ENCODE results near the gene NAA35.
"Not testable (repeated sequence)": the region's sequence is repeated elsewhere in the genome, so short reads cannot be mapped to it uniquely, and the experiment has no call there.

Gene NAA35

DNA sequence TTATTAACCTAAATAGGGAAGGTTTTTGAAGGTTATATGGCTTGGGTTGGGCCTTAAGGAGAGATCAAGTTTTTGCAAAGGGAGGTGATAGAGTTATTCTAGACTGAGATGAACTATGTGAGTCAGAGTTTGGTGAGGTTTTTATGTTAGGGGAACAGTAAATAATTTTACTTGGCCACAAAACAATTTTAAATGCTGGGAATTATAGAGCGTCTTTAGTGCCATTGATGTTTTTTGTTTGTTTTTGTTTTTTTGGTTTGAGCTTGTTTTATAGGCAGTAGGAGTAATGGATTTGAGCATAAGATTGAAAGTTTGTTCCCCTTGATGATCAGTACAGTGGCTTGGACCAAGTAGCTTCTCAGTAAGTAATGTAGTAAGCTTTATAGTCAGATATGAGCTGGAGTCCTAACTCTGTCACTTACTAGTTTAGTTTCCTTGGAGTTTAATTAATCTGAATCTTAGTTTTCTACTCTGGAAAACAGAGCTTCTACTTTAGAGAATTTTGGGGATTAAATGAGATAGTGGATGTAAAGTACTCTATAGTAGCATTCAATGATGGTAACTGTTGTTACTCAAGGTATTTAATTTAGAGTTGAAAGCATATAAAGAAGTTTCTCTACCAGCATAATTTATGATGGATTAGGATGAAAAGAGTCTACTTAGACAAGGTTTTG, 2.9 kb downstream of the NAA35 start:
- DNase-seq (ENCODE audit: low read depth in 4 of 4, low spot score in 1 of 4) = no peak

DNA sequence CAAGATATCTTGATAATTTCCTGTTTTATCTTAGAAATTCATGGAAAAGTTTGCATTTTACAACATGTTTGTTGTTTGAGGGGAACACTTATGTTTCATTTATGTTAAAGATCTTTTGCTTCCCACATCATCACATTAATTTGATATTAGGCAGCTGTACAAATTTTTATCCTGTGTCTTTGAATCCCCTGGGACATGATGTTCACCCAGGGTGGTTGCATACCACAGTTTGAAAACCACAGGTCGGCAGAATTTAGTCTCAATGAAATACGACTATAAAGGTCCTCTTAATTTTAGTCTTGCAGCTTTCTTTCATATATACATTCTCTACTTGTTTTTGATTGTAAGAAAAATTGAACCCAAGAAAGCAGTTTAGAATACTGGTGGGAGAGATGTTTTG, 3.7 kb downstream of the NAA35 start:
- no peak for DNase-seq (ENCODE audit: low read depth in 4 of 4, low spot score in 1 of 4)

DNA sequence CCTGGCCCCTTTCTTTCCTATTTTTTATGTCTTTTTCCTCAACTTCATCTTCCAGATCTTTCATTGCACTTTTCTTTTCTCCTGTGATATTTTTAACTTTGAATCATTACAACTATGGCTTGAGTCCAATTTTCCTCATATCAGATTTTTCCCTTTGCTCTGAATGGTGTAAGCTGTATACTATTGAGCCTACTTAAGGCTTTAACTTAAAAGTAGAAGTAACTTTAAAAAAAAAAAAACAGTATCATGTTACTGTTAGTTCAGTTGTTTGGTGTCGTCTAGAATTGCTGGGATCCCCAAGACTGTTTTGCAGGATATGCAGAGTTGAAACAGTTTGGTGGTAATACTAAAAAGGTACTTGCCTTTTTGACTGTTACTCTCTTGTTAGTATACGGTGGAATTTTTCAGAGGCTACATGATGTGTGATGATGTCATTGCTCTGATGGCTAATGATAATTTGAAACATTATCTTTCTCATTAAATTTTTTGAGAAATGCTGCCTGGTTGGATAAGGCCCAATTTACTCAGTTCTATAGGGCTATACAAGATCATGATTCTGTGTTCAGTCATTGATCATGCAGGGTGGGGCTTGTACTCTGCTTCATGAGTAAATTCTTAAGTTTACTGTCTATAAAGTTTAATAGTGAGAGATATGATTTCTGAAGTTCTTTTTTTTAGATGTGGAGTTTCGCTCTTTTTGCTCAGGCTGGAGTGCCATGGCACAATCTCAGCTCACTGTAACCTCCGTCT, 8.8 kb downstream of the NAA35 start:
- DNase-seq (ENCODE audit: low read depth in 4 of 4, low spot score in 1 of 4) = no peak

DNA sequence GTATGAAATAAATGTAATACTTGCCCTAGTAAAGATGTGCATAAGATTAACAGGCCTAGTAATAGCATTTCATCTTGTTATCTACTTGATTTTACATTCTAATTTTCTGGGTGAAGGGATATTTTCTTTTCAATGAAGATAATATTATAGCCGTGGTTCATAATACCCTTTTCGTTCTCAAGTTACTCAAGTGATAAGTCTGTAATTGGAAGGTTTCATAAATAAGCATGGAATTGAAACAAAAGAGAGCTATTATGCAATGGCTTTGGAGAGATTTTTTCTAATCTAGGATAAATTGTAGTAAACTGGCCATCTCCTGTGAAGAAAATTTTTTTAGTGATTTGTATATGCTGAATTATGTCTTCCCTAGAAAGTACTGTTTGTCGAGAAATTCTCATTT, 19.0 kb downstream of the NAA35 start:
- DNase-seq (ENCODE audit: low read depth in 4 of 4, low spot score in 1 of 4) = no peak

DNA sequence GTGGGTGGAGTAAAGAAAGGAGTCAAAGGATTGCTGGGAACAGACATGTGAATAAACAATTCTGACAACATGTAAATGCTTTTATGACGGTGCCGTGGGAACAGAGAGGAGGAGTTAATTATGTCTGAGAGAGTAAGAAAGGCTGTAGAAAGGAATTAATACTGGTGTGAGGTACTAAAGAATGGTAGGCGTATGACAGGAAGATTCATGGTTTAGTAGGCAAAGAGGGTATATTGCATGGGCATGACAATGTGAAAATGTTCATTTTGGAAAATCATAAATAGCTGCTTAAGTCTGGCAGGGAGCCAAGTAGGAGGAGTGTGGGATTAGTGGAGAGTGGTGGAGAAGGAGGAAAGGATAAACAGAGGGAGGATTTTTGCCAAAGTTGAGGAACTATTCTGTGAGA, 19.7 kb downstream of the NAA35 start:
- no peak for DNase-seq (ENCODE audit: low read depth in 4 of 4, low spot score in 1 of 4)

DNA sequence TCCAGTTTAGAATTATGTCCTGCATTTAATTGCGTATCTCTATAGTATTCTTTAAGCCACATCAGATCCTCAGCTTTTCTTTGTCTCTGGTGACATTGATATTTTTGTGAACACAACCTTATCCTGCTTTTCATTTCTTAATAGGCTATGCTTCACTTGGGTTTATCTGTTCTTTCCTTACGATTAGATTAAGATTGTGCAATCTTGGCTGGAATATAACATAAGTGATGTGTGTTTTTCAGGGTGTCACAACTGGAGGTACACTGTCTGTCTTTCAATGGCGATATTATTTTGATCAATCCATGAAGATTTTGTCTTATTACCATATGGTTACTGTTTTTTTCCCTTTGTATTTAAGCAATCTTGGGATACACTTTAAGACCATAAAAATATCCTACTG, 23.6 kb downstream of the NAA35 start:
- DNase-seq (ENCODE audit: low read depth in 4 of 4, low spot score in 1 of 4) = no peak

DNA sequence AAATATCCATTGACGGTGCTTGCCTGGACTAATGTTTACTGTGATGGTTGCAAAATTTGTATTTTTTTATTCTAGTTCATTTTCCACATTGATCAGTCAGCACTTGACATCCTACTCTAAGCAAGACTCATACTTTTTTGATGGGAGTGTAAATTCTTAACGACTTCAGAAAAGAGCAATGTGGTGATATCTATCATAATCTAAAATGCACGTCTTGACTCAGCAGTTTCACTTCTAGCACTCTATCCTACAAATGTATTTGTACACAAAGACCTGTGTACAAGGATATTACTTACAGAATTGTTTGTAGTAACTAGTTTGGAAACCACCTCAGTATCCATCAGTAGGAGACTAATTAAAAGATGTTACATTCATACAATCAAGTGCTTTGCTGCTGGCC, 24.0 kb downstream of the NAA35 start:
- DNase-seq (ENCODE audit: low read depth in 4 of 4, low spot score in 1 of 4) = no peak

DNA sequence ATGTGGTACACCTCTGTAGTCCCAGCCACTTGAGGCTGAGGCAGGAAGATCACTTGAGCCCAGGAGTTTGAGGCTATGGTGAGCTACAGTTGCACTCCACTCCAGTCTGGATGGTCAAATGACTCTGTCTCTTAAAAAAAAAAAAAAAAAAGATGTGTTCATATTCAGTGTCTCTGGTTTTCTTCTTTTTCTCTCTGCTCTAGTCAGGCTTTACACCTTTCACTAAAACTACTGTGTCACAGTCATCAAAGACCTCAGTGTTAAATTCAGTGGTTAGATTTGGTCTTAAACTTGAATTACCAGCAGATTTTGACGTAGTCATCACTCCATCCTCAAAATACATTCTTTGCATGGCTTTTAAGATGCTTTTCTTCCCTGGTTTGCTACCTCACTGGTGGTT, 28.8 kb downstream of the NAA35 start:
- DNase-seq (ENCODE audit: low read depth in 4 of 4, low spot score in 1 of 4) = no peak

DNA sequence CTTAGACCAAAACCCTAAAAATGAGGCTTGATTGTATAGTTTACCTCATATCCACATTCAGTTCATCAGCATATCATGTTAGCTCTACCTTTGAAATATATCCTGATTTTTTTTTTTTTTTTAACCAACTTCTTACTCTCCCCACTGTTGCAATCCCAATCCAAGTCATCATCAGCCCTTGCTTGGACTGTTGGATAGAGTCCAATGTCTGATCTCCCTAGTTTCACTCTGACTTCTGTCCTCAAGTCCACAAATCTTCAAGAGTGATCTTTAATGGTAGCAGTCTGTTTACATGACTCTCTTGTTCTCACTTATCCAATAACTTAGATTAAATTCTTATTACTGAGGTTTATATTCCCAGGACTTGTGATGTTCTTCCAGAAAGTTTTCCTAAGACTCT, 30.8 kb downstream of the NAA35 start:
- DNase-seq (ENCODE audit: low read depth in 4 of 4, low spot score in 1 of 4) = no peak

DNA sequence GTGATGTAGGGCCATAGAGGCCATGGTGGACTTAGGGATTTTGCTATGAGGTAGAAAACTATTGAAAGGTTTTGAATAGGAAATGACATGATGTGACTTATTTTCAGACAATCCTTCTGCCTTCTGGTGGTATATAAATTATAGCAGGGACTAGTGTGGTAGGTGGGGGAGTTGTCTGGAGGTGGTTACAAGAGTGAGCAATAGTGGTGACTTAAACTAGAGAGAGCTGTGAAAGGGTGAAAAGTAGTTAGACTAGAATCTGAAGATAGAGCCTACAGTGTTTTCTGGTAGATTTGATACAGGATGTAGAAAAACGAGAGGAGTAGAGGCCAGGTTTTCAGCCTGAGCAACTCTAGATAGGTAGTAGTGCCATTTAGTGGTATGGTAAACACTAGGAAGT, 32.3 kb downstream of the NAA35 start:
- no peak for DNase-seq (ENCODE audit: low read depth in 4 of 4, low spot score in 1 of 4)

DNA sequence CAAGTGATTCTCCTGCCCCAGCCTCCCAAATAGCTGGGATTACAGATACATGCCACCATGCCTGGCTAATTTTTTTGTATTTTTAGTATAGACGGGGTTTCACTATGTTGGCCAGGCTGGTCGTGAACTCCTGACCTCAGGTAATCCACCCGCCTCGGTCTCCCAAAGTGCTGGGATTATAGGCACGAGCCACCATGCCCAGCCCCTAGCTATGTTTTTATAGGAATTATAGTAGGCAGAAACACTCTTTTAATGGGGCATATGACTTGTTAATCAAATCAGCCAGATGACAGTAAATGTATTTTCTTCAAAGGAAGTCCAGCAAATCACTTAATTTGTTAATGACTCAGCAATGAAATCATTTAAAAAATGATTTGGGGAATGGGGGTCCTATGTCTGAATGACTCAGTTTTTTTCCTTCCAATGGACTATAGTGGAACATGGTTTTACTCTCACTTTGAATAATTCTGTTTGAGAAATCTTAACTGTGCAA, 33.2 kb downstream of the NAA35 start:
- not testable (repeated sequence) for DNase-seq (ENCODE audit: low read depth in 4 of 4, low spot score in 1 of 4)

DNA sequence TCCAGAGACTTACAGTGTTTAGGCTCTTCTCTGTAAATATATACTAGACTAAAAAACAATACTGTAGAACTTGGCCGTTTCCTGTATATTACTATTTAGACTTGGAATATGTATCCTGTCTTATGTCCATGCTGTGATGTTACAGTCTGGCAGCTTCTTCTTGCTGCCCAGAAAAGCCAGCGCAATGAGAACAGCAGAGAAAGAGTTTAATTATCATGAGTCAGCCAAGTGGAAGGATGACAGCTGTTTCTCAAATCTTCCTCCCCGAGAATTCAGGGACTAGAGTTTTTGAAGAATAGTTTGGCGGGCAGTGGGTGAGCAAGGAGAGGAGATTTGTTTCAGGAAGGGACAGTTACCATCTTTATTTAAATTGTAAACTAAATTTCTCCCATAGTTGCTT, 37.5 kb downstream of the NAA35 start:
- no peak for DNase-seq (ENCODE audit: low read depth in 4 of 4, low spot score in 1 of 4)

DNA sequence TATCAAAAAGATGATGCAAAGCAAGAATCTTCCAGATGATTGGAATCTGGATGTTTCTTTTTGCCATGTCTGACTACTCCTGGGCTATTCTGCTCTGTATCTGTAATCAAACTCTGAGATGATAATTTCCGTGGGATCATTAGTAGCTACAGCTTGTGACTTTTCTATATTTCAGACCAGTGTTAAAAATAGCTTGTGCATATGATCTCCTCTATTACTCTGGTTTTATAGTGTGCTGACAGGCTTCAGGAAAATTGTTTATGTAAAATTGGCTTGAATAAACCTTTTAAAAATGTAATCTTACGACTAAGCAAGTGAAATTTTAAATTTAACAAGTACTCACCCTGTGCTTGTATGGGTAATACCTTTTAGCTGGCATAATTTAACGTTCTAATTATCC, 40.4 kb downstream of the NAA35 start:
- DNase-seq (ENCODE audit: low read depth in 4 of 4, low spot score in 1 of 4) = no peak

DNA sequence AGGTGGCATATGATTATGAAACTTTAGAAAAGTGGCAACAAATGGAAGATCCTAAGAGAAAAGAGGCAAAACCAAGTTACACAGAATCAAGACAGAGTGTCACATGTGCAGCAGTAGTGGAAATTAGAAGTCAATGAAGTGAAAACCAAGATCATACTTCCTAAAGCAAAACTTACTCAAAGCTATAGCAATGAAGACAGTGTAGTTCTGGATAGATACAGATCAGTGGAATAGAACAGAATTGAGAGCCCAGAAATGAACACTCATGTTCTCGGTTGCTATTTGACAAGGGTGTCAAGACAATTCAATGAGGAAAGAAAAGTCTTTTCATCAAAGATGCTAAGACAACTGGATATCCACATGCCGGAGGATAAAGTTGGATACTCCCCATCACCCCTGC, 43.5 kb downstream of the NAA35 start:
- no peak for DNase-seq (ENCODE audit: low read depth in 4 of 4, low spot score in 1 of 4)

DNA sequence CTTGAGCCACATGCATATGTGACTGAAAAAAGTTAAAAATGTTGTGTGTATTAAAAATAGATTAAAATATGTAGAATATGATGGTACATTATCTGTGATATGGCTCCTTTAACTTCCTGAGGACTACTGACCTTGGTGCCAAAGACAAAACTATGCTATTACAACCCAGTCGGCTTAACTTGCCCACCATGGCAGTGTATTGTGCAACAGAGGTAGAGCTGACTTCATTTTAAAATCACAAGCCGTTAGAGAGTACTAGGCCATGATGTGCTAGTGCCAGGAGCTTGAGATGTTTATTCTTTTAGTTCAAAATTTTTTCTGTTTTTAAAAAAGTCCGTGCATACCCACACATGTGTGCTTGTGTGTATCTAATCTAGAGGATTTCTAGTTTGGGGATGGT, 46.3 kb downstream of the NAA35 start:
- no peak for DNase-seq (ENCODE audit: low read depth in 4 of 4, low spot score in 1 of 4)

DNA sequence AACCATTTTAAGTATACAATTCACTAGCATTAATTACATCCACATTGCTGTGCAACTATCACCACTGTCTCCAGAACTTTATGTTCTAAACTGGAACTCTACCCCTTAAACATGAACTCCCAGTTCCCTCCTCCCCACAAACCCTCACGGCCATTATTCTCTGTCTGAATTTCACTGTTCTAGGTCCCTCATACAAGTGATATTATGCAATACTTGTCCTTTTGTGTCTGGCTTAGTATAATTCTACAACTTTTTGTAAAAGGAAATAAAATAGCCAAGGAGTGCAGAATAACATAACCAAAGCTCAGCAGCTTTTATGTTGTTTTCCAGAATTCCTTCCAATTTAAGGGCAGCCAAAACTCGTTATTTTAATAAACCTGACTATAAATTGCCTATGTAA, 53.2 kb downstream of the NAA35 start:
- no peak for DNase-seq (ENCODE audit: low read depth in 4 of 4, low spot score in 1 of 4)

DNA sequence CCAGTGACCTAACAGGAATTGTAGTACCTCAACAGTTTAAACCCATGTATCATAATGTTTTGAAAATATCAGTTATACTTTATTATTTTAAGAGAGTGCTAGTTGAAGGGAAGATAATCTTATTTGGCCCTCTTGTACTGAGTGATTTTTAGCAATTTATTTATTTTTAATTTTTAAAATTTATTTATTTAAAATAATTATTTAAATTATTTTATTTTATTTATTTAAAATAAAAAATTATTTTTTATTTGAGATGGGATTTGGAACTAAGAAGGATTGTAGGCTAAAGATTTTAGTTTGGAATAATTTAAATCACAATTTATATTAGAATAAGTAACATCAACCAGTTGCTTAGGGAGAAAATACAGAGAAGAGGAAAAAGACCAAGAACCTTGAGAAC, 54.2 kb downstream of the NAA35 start:
- no peak for DNase-seq (ENCODE audit: low read depth in 4 of 4, low spot score in 1 of 4)

DNA sequence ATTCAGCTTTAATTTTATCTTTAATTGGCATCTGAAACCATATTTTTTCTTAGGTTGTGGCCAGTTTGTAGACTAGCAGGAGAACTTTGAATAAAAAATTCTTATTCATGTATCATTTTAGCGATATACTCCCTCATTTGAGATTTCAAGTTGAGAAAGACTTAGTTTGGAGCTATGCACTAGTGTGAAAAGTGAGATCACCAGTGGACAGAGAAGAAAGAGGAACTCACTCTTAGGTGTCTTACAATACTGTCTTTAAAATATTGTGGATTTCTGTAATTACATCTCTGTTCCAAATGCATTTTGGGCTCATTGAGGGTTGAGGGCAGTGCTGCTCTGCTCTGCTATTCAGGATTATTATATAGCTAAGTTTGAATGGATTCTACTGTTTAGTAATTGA, 54.7 kb downstream of the NAA35 start:
- DNase-seq (ENCODE audit: low read depth in 4 of 4, low spot score in 1 of 4) = no peak

DNA sequence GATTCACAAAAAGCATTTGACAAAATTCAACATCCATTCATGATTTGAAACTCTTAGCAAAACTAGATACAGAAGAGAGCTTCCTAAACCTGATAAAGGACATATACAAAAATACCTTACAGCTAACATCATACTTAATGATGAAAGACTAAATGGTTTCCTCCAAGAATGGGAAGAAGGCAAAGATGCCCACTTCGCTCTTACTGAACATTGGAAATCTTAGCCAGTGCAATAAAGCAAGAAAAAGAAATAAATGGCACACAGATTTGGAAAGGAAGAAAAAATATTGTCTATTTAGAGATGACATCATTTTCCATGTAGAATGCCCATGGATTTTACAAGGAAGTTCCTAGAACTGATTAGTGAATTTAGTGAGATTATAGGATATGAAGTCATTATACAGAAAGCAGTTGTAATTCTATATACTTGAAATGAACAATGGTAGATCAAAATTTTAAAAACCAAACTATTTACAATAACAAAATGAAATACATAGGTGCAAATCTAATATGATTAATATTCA, 64.4 kb downstream of the NAA35 start:
- DNase-seq (ENCODE audit: low read depth in 4 of 4, low spot score in 1 of 4) = no peak

DNA sequence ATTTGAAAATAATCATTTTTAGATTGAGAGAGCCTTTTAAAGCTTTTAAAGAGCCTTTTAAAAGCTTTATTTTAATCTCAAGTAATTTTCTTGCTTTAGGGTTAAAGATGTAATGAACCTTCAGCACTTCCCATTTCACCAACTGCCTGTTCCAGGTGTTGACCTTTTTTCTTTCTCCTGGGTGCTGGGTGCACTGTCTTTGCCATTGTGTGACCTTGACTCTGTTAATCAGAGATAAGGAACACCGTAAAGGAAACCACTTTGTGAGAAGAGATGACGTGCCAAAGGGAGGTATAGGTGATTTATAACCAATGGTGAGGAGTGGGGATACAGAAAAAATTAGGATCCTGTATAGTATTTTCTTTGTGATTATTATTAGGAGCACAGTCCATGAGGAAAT, 68.2 kb downstream of the NAA35 start:
- DNase-seq (ENCODE audit: low read depth in 4 of 4, low spot score in 1 of 4) = no peak

DNA sequence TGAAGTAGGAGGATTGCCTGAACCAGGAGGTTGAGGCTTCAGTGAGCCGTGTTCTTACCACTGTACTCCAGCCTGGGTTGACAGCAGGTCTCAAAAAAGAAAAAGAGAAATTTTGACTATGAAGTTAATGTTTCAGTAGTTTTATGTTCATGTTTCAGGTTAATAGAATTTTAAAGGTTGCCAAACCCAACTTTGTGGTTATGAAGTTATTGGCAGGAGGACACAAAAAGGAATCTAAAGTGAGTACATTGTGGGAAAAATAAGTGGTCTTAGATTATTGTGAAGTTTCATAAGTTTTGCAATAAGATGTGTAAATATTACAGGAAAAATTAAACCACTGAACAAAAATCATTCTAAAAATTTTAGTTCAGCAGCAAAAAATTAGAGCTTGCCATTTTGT, 79.8 kb downstream of the NAA35 start:
- DNase-seq (ENCODE audit: low read depth in 4 of 4, low spot score in 1 of 4) = no peak

DNA sequence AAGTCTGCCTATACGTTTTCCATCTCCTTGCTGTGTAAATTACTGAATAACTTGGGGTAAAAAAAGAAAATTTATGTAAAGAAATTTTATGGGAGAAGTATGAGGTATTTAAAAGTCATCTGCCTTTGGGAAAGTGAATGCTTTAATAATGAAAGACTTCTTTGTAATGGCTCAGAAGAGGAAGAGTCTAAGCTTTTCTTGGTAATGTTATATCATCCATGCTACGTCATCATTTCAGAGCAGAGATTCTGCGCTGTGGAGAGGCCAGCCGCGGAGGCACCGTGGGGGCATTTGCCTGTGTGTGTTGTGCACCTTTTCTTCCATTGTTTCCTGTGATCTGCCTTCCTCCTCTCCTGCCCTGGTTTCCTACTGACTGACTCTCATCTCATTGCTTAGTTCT, 80.2 kb downstream of the NAA35 start:
- DNase-seq (ENCODE audit: low read depth in 4 of 4, low spot score in 1 of 4) = no peak

Measured in stimulated activated CD4-positive, alpha-beta T cell treated with anti-CD3 and anti-CD28 coated beads, Interleukin-1b, Interleukin-23, amount 100 ng/mL, for 24 hours (primary cell).